Measurements from ENCODE around the gene FRYL. TPM values are rescaled to one million over a fixed set of nuclear protein-coding genes. Genes with fewer than 3 reads are reported as not detected.
A peak's percentile ranks its signal among the peaks of the same experiment; 100 is the strongest.
"Not testable (repeated sequence)": the region's sequence is repeated elsewhere in the genome, so short reads cannot be mapped to it uniquely, and the experiment has no call there.

FRYL gene
- total RNA-seq, 1 donor from 2014 or later: 30.8 TPM

- Mint-ChIP-seq H3K4me3 (ENCODE audit: unreplicated experiment) (no peak overlapping the region), H3K27ac (ENCODE audit: unreplicated experiment) (no peak overlapping the region), H3K27me3 (ENCODE audit: low read depth) (no peaks in the 10 kb centered on the region), H3K36me3 (ENCODE audit: low read depth) (no peaks in the 10 kb centered on the region), H3K4me1 (ENCODE audit: low read depth) (peaks cover 6% of the 10 kb centered on the region), H3K9me3 (ENCODE audit: low read depth) (peaks cover 2% of the 10 kb centered on the region)
- TF ChIP-seq CTCF (IDR thresholded peaks at IDR 0.05): no peak
- no peak for DNase-seq (ENCODE audit: low spot score)
These were observed 37.7 kb downstream of the FRYL start for GRCh38 chr4:48742412-48742811.

GRCh38 chr4:48739560-48740019, 40.5 kb downstream of the FRYL start:
- no peak overlapping the region for H3K4me3 Mint-ChIP-seq (ENCODE audit: unreplicated experiment)
- DNase-seq (ENCODE audit: low spot score): no peak
- no peaks in the 10 kb centered on the region for H3K36me3 Mint-ChIP-seq (ENCODE audit: low read depth)
- H3K27ac Mint-ChIP-seq (ENCODE audit: unreplicated experiment): no peak overlapping the region
- H3K4me1 Mint-ChIP-seq (ENCODE audit: low read depth): peaks cover 6% of the 10 kb centered on the region
- H3K27me3 Mint-ChIP-seq (ENCODE audit: low read depth): no peaks in the 10 kb centered on the region
- TF ChIP-seq CTCF (IDR thresholded peaks at IDR 0.05): no peak
- peaks cover 2% of the 10 kb centered on the region for H3K9me3 Mint-ChIP-seq (ENCODE audit: low read depth)

GRCh38 chr4:48738856-48739255, 41.2 kb downstream of the FRYL start:
- TF ChIP-seq CTCF (IDR thresholded peaks at IDR 0.05): no peak
- peaks cover 8% of the 10 kb centered on the region for H3K4me1 Mint-ChIP-seq (ENCODE audit: low read depth)
- H3K4me3 Mint-ChIP-seq (ENCODE audit: unreplicated experiment): no peak overlapping the region
- peaks cover 2% of the 10 kb centered on the region for H3K9me3 Mint-ChIP-seq (ENCODE audit: low read depth)
- DNase-seq (ENCODE audit: low spot score): no peak
- no peak overlapping the region for H3K27ac Mint-ChIP-seq (ENCODE audit: unreplicated experiment)
- no peaks in the 10 kb centered on the region for H3K27me3 Mint-ChIP-seq (ENCODE audit: low read depth)
- no peaks in the 10 kb centered on the region for H3K36me3 Mint-ChIP-seq (ENCODE audit: low read depth)

GRCh38 chr4:48728906-48729496, 51.1 kb downstream of the FRYL start:
- H3K4me1 Mint-ChIP-seq (ENCODE audit: low read depth): peaks cover 30% of the 10 kb centered on the region
- H3K27me3 Mint-ChIP-seq (ENCODE audit: low read depth); H3K36me3 Mint-ChIP-seq (ENCODE audit: low read depth); H3K9me3 Mint-ChIP-seq (ENCODE audit: low read depth); H3K4me3 Mint-ChIP-seq (ENCODE audit: unreplicated experiment); H3K27ac Mint-ChIP-seq (ENCODE audit: unreplicated experiment): not testable (repeated sequence)
- peak; percentile 51 for DNase-seq (ENCODE audit: low spot score)

GRCh38 chr4:48727666-48728459, 52.2 kb downstream of the FRYL start:
- Mint-ChIP-seq H3K27ac (ENCODE audit: unreplicated experiment) (no peak overlapping the region), H3K36me3 (ENCODE audit: low read depth) (no peaks in the 10 kb centered on the region), H3K4me1 (ENCODE audit: low read depth) (peaks cover 33% of the 10 kb centered on the region), H3K4me3 (ENCODE audit: unreplicated experiment) (no peak overlapping the region), H3K9me3 (ENCODE audit: low read depth) (peaks cover 8% of the 10 kb centered on the region), H3K27me3 (ENCODE audit: low read depth) (no peaks in the 10 kb centered on the region)
- DNase-seq (ENCODE audit: low spot score): no peak
- TF ChIP-seq CTCF (IDR thresholded peaks at IDR 0.05): no peak

Data from chondrocyte (in vitro differentiated cells).